IMR-90 (cell line): Measurements from ENCODE around the gene NIPA2. TPM values are rescaled to one million over a fixed set of nuclear protein-coding genes. Genes with fewer than 3 reads are reported as not detected.

ENCODE experiments used
- ATAC-seq: fragments of 200-7000 bp; cut with Tn5 transposase; 2 replicates; pipeline ENCODE4 v1.9.1; 2020; ENCODE audit warnings: low read depth, mild to moderate bottlenecking, moderate library complexity
- BruUV-seq: library from RNA; stranded (reverse); fragments of 400-500 nt; replicated peaks from 2 replicates; lab custom pipeline; 2021; lab: Mats Ljungman, UMichigan
- CTCF ChIA-PET: fragments of 300-600 bp; formaldehyde crosslinking; extraction: SDS; loops from one replicate; lab custom pipeline; 2021; ENCODE audit warnings: antibody characterized with exemption; lab: Yijun Ruan, JAX
- POLR2A ChIA-PET: fragments of 300-600 bp; sonication (Branson Sonifier 250); formaldehyde crosslinking; loops from one replicate; lab custom pipeline; 2022; ENCODE audit warnings: antibody characterized with exemption; ENCODE audit not compliant: unreplicated experiment; lab: Charles Lee
- DNase-seq: peaks from one replicate; pipeline ENCODE4 v3.0.0; 2013
- H2AFZ ChIP-seq: replicated peaks from 2 replicates; pipeline ENCODE3; 2013; ENCODE audit warnings: low read length, mild to moderate bottlenecking; ENCODE audit not compliant: poor library complexity
- H2AK5ac ChIP-seq: 2 replicates; pipeline ENCODE4 v1.6.1; 2013; ENCODE audit warnings: low read depth, low read length, inconsistent platforms
- H2AK9ac ChIP-seq: replicated peaks from 2 replicates; pipeline ENCODE3; 2013; ENCODE audit warnings: mild to moderate bottlenecking, low read depth, low read length, moderate library complexity; ENCODE audit not compliant: poor library complexity
- H2BK120ac ChIP-seq: 2 replicates; pipeline ENCODE4 v1.6.1; 2013; ENCODE audit warnings: low read depth, low read length, inconsistent platforms
- H2BK15ac ChIP-seq: 3 replicates; pipeline ENCODE4 v1.6.1; 2013; ENCODE audit warnings: low read depth, low read length, inconsistent platforms
- H2BK20ac ChIP-seq: 2 replicates; pipeline ENCODE4 v1.6.1; 2013; ENCODE audit warnings: low read depth, mild to moderate bottlenecking, inconsistent platforms, low read length, moderate library complexity
- H2BK5ac ChIP-seq: 2 replicates; pipeline ENCODE4 v1.6.1; 2013; ENCODE audit warnings: mild to moderate bottlenecking, low read depth, low read length, inconsistent platforms; ENCODE audit not compliant: poor library complexity, severe bottlenecking
- H3K14ac ChIP-seq: replicated peaks from 2 replicates; pipeline ENCODE4 v1.6.1; 2013; ENCODE audit warnings: low read depth, low read length, inconsistent platforms
- H3K18ac ChIP-seq: 2 replicates; pipeline ENCODE4 v1.6.1; 2013; ENCODE audit warnings: low read depth, low read length, control low read depth
- H3K23ac ChIP-seq: 2 replicates; pipeline ENCODE4 v1.6.1; 2013; ENCODE audit warnings: low read depth, low read length, inconsistent platforms
- H3K27ac ChIP-seq: 2 replicates; pipeline ENCODE4 v1.5.1; 2013; ENCODE audit warnings: mild to moderate bottlenecking, control low read depth, low read length; ENCODE audit not compliant: insufficient read depth
- H3K27me3 ChIP-seq: 2 replicates; pipeline ENCODE4 v1.6.1; 2013; ENCODE audit warnings: low read length; ENCODE audit not compliant: control insufficient read depth, insufficient read depth
- H3K36me3 ChIP-seq: 2 replicates; pipeline ENCODE4 v1.6.1; 2013; ENCODE audit warnings: low read length, mixed read lengths; ENCODE audit not compliant: control insufficient read depth, insufficient read depth
- H3K4ac ChIP-seq: 2 replicates; pipeline ENCODE4 v1.6.1; 2013; ENCODE audit warnings: low read depth, low read length, inconsistent platforms
- H3K4me1 ChIP-seq: 2 replicates; pipeline ENCODE4 v1.6.1; 2013; ENCODE audit warnings: low read length, mixed read lengths; ENCODE audit not compliant: control insufficient read depth, insufficient read depth
- H3K4me2 ChIP-seq: 2 replicates; pipeline ENCODE4 v1.6.1; 2013; ENCODE audit warnings: low read depth, mild to moderate bottlenecking, control low read depth, low read length, moderate library complexity
- H3K4me3 ChIP-seq: 2 replicates; pipeline ENCODE4 v1.5.1; 2013; ENCODE audit warnings: low read depth, mild to moderate bottlenecking, control low read depth, low read length, moderate library complexity; ENCODE audit not compliant: insufficient read depth
- H3K56ac ChIP-seq: 2 replicates; pipeline ENCODE4 v1.6.1; 2013; ENCODE audit warnings: low read length, inconsistent platforms; ENCODE audit not compliant: insufficient read depth; ENCODE audit errors: extremely low read depth
- H3K79me1 ChIP-seq, 2 experiments: 2 replicates each; pipeline ENCODE4 v1.6.1; 2013; ENCODE audit warnings: low read length in 2 of 2, inconsistent platforms in 1 of 2, low read depth in 1 of 2
- H3K9ac ChIP-seq: 2 replicates; pipeline ENCODE4 v1.6.1; 2013; ENCODE audit warnings: low read depth, low read length, control low read depth
- H3K9me1 ChIP-seq: 2 replicates; pipeline ENCODE4 v1.6.1; 2013; ENCODE audit warnings: low read length, inconsistent platforms; ENCODE audit not compliant: insufficient read depth
- H3K9me3 ChIP-seq: 2 replicates; pipeline ENCODE4 v1.6.1; 2013; ENCODE audit warnings: low read length; ENCODE audit not compliant: control insufficient read depth, insufficient read depth
- H4K20me1 ChIP-seq: 2 replicates; pipeline ENCODE4 v1.6.1; 2013; ENCODE audit warnings: low read length, inconsistent platforms; ENCODE audit not compliant: insufficient read depth
- H4K5ac ChIP-seq: 2 replicates; pipeline ENCODE4 v1.6.1; 2013; ENCODE audit warnings: mild to moderate bottlenecking, low read depth, low read length, control low read depth
- H4K8ac ChIP-seq, 2 experiments: 2 replicates each; pipeline ENCODE4 v1.6.1; 2013; ENCODE audit warnings: low read depth in 2 of 2, low read length in 2 of 2, control low read depth in 1 of 2, inconsistent platforms in 1 of 2
- H4K91ac ChIP-seq: 2 replicates; pipeline ENCODE4 v1.6.1; 2013; ENCODE audit warnings: low read depth, low read length, inconsistent platforms; ENCODE audit not compliant: insufficient read depth
- MAZ ChIP-seq: IDR thresholded peaks from 2 replicates; pipeline ENCODE4 v1.6.1; 2012; ENCODE audit warnings: low read depth, mild to moderate bottlenecking, low read length, improper control_type of control experiment, moderate library complexity, borderline replicate concordance
- WGBS, 2 experiments: methylation state at CpG; one replicate each; pipeline versions ENCODE4 v1.1.5 to v1.1.7; 2013; ENCODE audit warnings: missing lambda C conversion rate in 2 of 2; ENCODE audit not compliant: insufficient read length in 1 of 2; ENCODE audit errors: extremely low coverage in 2 of 2; 5-methylcytosine and 5-hydroxymethylcytosine counted together
- dilution Hi-C: fragments of 300-500 bp; cut with HindIII; formaldehyde crosslinking; loops from one replicate; pipeline ENCODE4 v1.14.3; 2018; ENCODE audit warnings: low sequenced_read_pairs; ENCODE audit not compliant: unreplicated experiment
- in situ Hi-C: fragments of 300-500 bp; cut with MboI; formaldehyde crosslinking; loops from 3 replicates; pipeline ENCODE4 v1.14.3; 2019; ENCODE audit warnings: low sequenced_read_pairs, inconsistent platforms, mixed read lengths
- intact Hi-C: fragments of 100-400 bp; cut with micrococcal nuclease; formaldehyde crosslinking; loops from 2 replicates; pipeline ENCODE4 v1.10.0; 2022
- polyA plus RNA-seq, 3 experiments: library from polyadenylated mRNA; depleted of rRNA; stranded (reverse); fragments of >200 nt; gene quantifications; 2 replicates each; pipeline ENCODE4 v1.2.3, GENCODE V29; 2012; ENCODE audit warnings: low replicate concordance in 1 of 3
- total RNA-seq: library from RNA; depleted of rRNA; stranded (reverse); fragments of >200 nt; gene quantifications from 2 replicates; pipeline ENCODE4 v1.2.3, GENCODE V29; 2012

The NIPA2 gene
- total and polyA plus RNA-seq, 2 of the 4 experiments (the other 2 are of a cell fraction) = 33.0 to 38.0 TPM

GRCh38 chr15:22813844-22814243 is 24.6 kb upstream of the NIPA2 start:
- ATAC-seq (no peak), DNase-seq (no peak)
- no CpG with 5 or more reads among the region's 3 CpGs for WGBS, 2 experiments
- Histone ChIP-seq H3K56ac (no peak overlapping the region), H3K9ac (no peak overlapping the region), H3K9me3 (no peaks in the 10 kb centered on the region), H3K4ac (no peak overlapping the region), H3K27me3 (no peaks in the 10 kb centered on the region), H3K23ac (no peak overlapping the region), H4K5ac (no peak overlapping the region), H3K4me1 (no peaks in the 10 kb centered on the region), H4K20me1 (no peaks in the 10 kb centered on the region), H3K4me3 (no peak overlapping the region), H3K4me2 (no peak overlapping the region), H3K79me1 (peaks cover 0 to 4% of the 10 kb centered on the region in 2 experiments; a peak in 1 of 4 replicates), H2AFZ (no peak overlapping the region), H2AK9ac (no peak overlapping the region), H2BK5ac (no peak overlapping the region), H4K91ac (no peak overlapping the region), H2BK15ac (no peak overlapping the region), H3K36me3 (peaks cover 2% of the 10 kb centered on the region), H3K14ac (no peak overlapping the region), H2AK5ac (no peak overlapping the region), H3K9me1 (no peaks in the 10 kb centered on the region), H3K18ac (no peak overlapping the region), H2BK20ac (no peak overlapping the region), H3K27ac (no peak overlapping the region), H4K8ac (no peak overlapping the region), H2BK120ac (no peak overlapping the region)
- dilution Hi-C loops (no loop called here), intact Hi-C loops (no loop called here), in situ Hi-C loops (loop anchor here (25.0 kb wide), 1 partner anchor 102 kb away; no protein-coding TSS in a partner anchor)
- BruUV-seq = no TSS peak
- POLR2A ChIA-PET = no interaction called here
- no peak for TF ChIP-seq MAZ
- CTCF ChIA-PET = no interaction called here
